B cell (primary cell): Measurements from ENCODE around the gene EXOC6. TPM values are rescaled to one million over a fixed set of nuclear protein-coding genes. Genes with fewer than 3 reads are reported as not detected.

Source experiments
- ATAC-seq: fragments of 200-7000 bp; cut with Tn5 transposase; one replicate; pipeline ENCODE4 v1.10.0; 2021; ENCODE audit warnings: low read depth, mild to moderate bottlenecking, moderate number of reproducible peaks, moderate library complexity
- CTCF ChIA-PET: fragments of 350-600 bp; sonication (Branson Sonifier 250); formaldehyde crosslinking; loops from one replicate; lab custom pipeline; 2021; ENCODE audit warnings: antibody characterized with exemption, inconsistent platforms; lab: Charles Lee
- POLR2A ChIA-PET: fragments of 350-600 bp; sonication (Branson Sonifier 250); formaldehyde crosslinking; loops from one replicate; lab custom pipeline; 2021; ENCODE audit warnings: antibody characterized with exemption; lab: Charles Lee
- DNase-seq: peaks from one replicate; pipeline ENCODE4 v3.0.0; 2013
- H2AFZ ChIP-seq: 2 replicates; pipeline ENCODE4 v1.6.1; 2012; ENCODE audit warnings: mild to moderate bottlenecking, low read depth, low read length; ENCODE audit not compliant: insufficient read depth, poor library complexity, severe bottlenecking
- H3K27ac ChIP-seq, 2 donors: 1 replicate in 1 of 2; 2 replicates in 1 of 2; pipeline ENCODE4 v1.5.1; 2012 to 2013; ENCODE audit warnings: low read length in 2 of 2, mild to moderate bottlenecking in 2 of 2, moderate library complexity in 1 of 2
- H3K27me3 ChIP-seq, 4 experiments: fragments of 200-600 bp in 1 of 4; sonication (generic) in 1 of 4; replicated peaks in 1 of 4; 1 replicate in 2 of 4; 2 replicates in 2 of 4; pipeline versions ENCODE4 v1.6.1 to v1.7.0; 2013 to 2016; ENCODE audit warnings: low read length in 3 of 4, mild to moderate bottlenecking in 2 of 4, mixed read lengths in 1 of 4, moderate library complexity in 1 of 4; ENCODE audit not compliant: insufficient read depth in 4 of 4, control insufficient read depth in 3 of 4; ENCODE audit errors: control extremely low read depth in 1 of 4
- H3K36me3 ChIP-seq, 2 experiments: replicated peaks in 1 of 2; 1 replicate in 1 of 2; 2 replicates in 1 of 2; pipeline versions ENCODE4 v1.6.1 to v1.7.1; 2013; ENCODE audit warnings: low read length in 1 of 2; ENCODE audit not compliant: insufficient read depth in 2 of 2, control insufficient read depth in 1 of 2; ENCODE audit errors: control extremely low read depth in 1 of 2, extremely low read depth in 1 of 2
- H3K4me1 ChIP-seq, 2 donors: fragments of 200-600 bp in 1 of 2; sonication (generic) in 1 of 2; 1 replicate in 1 of 2; 2 replicates in 1 of 2; pipeline versions ENCODE4 v1.5.1 to v1.6.1; 2013 to 2017; ENCODE audit warnings: low read length in 2 of 2; ENCODE audit not compliant: control insufficient read depth in 2 of 2, insufficient read depth in 2 of 2
- H3K4me2 ChIP-seq: replicated peaks from 2 replicates; pipeline ENCODE3; 2012; ENCODE audit warnings: mild to moderate bottlenecking, low read depth, low read length; ENCODE audit not compliant: poor library complexity, severe bottlenecking
- H3K4me3 ChIP-seq, 5 experiments: fragments of 200-600 bp in 1 of 5; sonication (generic) in 1 of 5; 1 replicate in 3 of 5; 2 replicates in 2 of 5; pipeline versions ENCODE4 v1.5.1 to v1.7.0; 2011 to 2016; ENCODE audit warnings: low read length in 4 of 5, mild to moderate bottlenecking in 4 of 5, low read depth in 2 of 5, control low read depth in 1 of 5, moderate library complexity in 1 of 5; ENCODE audit not compliant: insufficient read depth in 1 of 5; ENCODE audit errors: control extremely low read depth in 1 of 5, extremely low read depth in 1 of 5
- H3K79me2 ChIP-seq: fragments of 200-600 bp; sonication (generic); one replicate; pipeline ENCODE4 v1.6.0; 2016; ENCODE audit warnings: low read length; ENCODE audit not compliant: control insufficient read depth, insufficient read depth
- H3K9ac ChIP-seq: fragments of 200-600 bp; sonication (generic); 2 replicates; pipeline ENCODE4 v1.6.1; 2017; ENCODE audit warnings: mild to moderate bottlenecking, low read length, moderate library complexity
- H3K9me3 ChIP-seq, 3 donors: one replicate each; pipeline versions ENCODE4 v1.6.1 to v1.7.1; 2013; ENCODE audit warnings: low read length in 2 of 3; ENCODE audit not compliant: control insufficient read depth in 2 of 3, insufficient read depth in 1 of 3; ENCODE audit errors: control extremely low read depth in 1 of 3
- H4K20me1 ChIP-seq: 2 replicates; pipeline ENCODE4 v1.6.0; 2012; ENCODE audit warnings: mild to moderate bottlenecking, low read length; ENCODE audit not compliant: insufficient read depth, control insufficient read depth, poor library complexity, severe bottlenecking
- H3K27ac Mint-ChIP-seq: one replicate; pipeline ENCODE4 v1.8.0; 2021; ENCODE audit warnings: mixed read lengths
- H3K27me3 Mint-ChIP-seq: one replicate; pipeline ENCODE4 v1.8.0; 2021; ENCODE audit warnings: mixed read lengths
- H3K4me1 Mint-ChIP-seq: one replicate; pipeline ENCODE4 v1.8.0; 2021; ENCODE audit warnings: mixed read lengths
- H3K4me3 Mint-ChIP-seq: one replicate; pipeline ENCODE4 v1.8.0; 2021; ENCODE audit warnings: mixed read lengths
- H3K9me3 Mint-ChIP-seq: one replicate; pipeline ENCODE4 v1.8.0; 2022; ENCODE audit warnings: mixed read lengths; ENCODE audit not compliant: insufficient read depth
- CTCF ChIP-seq: fragments of 200-600 bp; IDR thresholded peaks from one replicate; pipeline ENCODE4 v1.8.0; 2022; ENCODE audit warnings: antibody characterized with exemption, mild to moderate bottlenecking
- EZH2 ChIP-seq: IDR thresholded peaks from 2 replicates; pipeline ENCODE4 v1.6.1; 2012; ENCODE audit warnings: borderline replicate concordance, low read depth, mild to moderate bottlenecking, moderate library complexity, low read length; ENCODE audit not compliant: insufficient read depth, poor library complexity, severe bottlenecking
- WGBS: methylation state at CpG from one replicate; pipeline ENCODE4 v1.1.5; 2013; ENCODE audit warnings: missing lambda C conversion rate; ENCODE audit not compliant: insufficient coverage; 5-methylcytosine and 5-hydroxymethylcytosine counted together
- intact Hi-C: fragments of 100-400 bp; cut with micrococcal nuclease; formaldehyde crosslinking; loops from one replicate; pipeline ENCODE4 v1.10.0; 2022
- polyA plus RNA-seq: library from polyadenylated mRNA; depleted of rRNA; stranded (reverse); fragments of >200 nt; gene quantifications from 2 replicates; pipeline ENCODE4 v1.2.3, GENCODE V29; 2012
- total RNA-seq, 2 donors: library from RNA; stranded (reverse); fragments of 120-200 nt in 1 of 2; gene quantifications; 1 replicate in 1 of 2; 2 replicates in 1 of 2; pipeline versions ENCODE4 v1.2.3 to v1.2.4, GENCODE V29; 2013 to 2022

The EXOC6 gene
- total and polyA plus RNA-seq, 2 donors (not counting 1 experiment from before 2014, with no cell fraction given) = 7.9 to 22.6 TPM

- Histone ChIP-seq H4K20me1 (no peaks in the 10 kb centered on the region), H3K27ac (no peak overlapping the region), H2AFZ (no peak overlapping the region), H3K36me3 (no peaks in the 10 kb centered on the region), H3K9ac (no peak overlapping the region), H3K9me3 (peaks cover 0 to 6% (median 0%) of the 10 kb centered on the region in 3 donors), H3K4me2 (no peak overlapping the region), H3K4me3 (no peak overlapping the region), H3K4me1 (peaks cover 0 to 5% of the 10 kb centered on the region in 2 donors), H3K27me3 (peaks cover 0 to 19% (median 9%) of the 10 kb centered on the region in 4 experiments), H3K79me2 (no peaks in the 10 kb centered on the region)
- ChIA-PET CTCF (interaction anchor here (0.8 to 1.9 kb wide), 6 partner anchors 10 to 275 kb away, joined by 3 to 5 read pairs (median 4); no protein-coding TSS in a partner anchor), POLR2A (no interaction called here)
- peaks cover 6% of the 10 kb centered on the region for H3K4me1 Mint-ChIP-seq
- TF ChIP-seq CTCF (no peak), EZH2 (no peak)
- no peak overlapping the region for H3K27ac Mint-ChIP-seq
- 81% methylated on average over 8 of the region's 10 CpGs for WGBS
- intact Hi-C loops = no loop called here
- H3K27me3 Mint-ChIP-seq = peaks cover 48% of the 10 kb centered on the region
- no peaks in the 10 kb centered on the region for H3K9me3 Mint-ChIP-seq
- no peak for ATAC-seq
- DNase-seq = no peak
- no peak overlapping the region for H3K4me3 Mint-ChIP-seq
These were observed 233.5 kb downstream of the EXOC6 start for GRCh38 chr10:93081834-93082233.

- H3K27me3 ChIP-seq = peaks cover 0 to 16% (median 6%) of the 10 kb centered on the region in 4 experiments
- DNase-seq (no peak), ATAC-seq (no peak)
- H3K27ac Mint-ChIP-seq = no peak overlapping the region
- no peak overlapping the region for H3K4me3 ChIP-seq
- H3K27ac ChIP-seq = no peak overlapping the region
- H3K4me1 Mint-ChIP-seq = peaks cover 6% of the 10 kb centered on the region
- no peaks in the 10 kb centered on the region for H4K20me1 ChIP-seq
- H3K4me3 Mint-ChIP-seq = no peak overlapping the region
- peaks cover 43% of the 10 kb centered on the region for H3K27me3 Mint-ChIP-seq
- WGBS = 88% methylated on average over 6 of the region's 7 CpGs
- TF ChIP-seq EZH2 (no peak), CTCF (no peak)
- H3K9ac ChIP-seq = no peak overlapping the region
- H3K79me2 ChIP-seq = no peaks in the 10 kb centered on the region
- intact Hi-C loops = no loop called here
- H3K4me1 ChIP-seq = peaks cover 0 to 5% of the 10 kb centered on the region in 2 donors
- no peaks in the 10 kb centered on the region for H3K9me3 Mint-ChIP-seq
- no peak overlapping the region for H2AFZ ChIP-seq
- ChIA-PET CTCF (no interaction called here), POLR2A (no interaction called here)
- H3K9me3 ChIP-seq = peaks cover 0 to 6% (median 0%) of the 10 kb centered on the region in 3 donors
- no peak overlapping the region for H3K4me2 ChIP-seq
- no peaks in the 10 kb centered on the region for H3K36me3 ChIP-seq
These were observed 235.6 kb downstream of the EXOC6 start for GRCh38 chr10:93083743-93084539.
